NCI-H526 (cell line): ENCODE measurements around the gene ERAL1.
A peak's percentile ranks its signal among the peaks of the same experiment; 100 is the strongest.
"Not testable (repeated sequence)": the region's sequence is repeated elsewhere in the genome, so short reads cannot be mapped to it uniquely, and the experiment has no call there.

Experiments used
- DNase-seq, 2 experiments: peaks; one replicate each; lab custom pipeline; 2025; lab: John Stamatoyannopoulos, UW

ERAL1 gene

GRCh38 chr17:28879886-28880571 lies 25.2 kb downstream of the ERAL1 start:
- DNase-seq: no peak

- DNase-seq: no peak
These were observed 25.7 kb downstream of the ERAL1 start for GRCh38 chr17:28880572-28880945.

- DNase-seq: no peak
These were observed 26.8 kb downstream of the ERAL1 start for GRCh38 chr17:28881533-28882056.

- no peak for DNase-seq
These were observed 27.5 kb downstream of the ERAL1 start for GRCh38 chr17:28882154-28882895.

- DNase-seq: no peak
These were observed 29.3 kb downstream of the ERAL1 start for GRCh38 chr17:28883967-28884702.

- DNase-seq: no peak
These were observed 30.5 kb downstream of the ERAL1 start for GRCh38 chr17:28885363-28885762.

GRCh38 chr17:28885951-28886350 lies 31.1 kb downstream of the ERAL1 start:
- no peak for DNase-seq

GRCh38 chr17:28887871-28888471 lies 33.2 kb downstream of the ERAL1 start:
- DNase-seq: no peak

GRCh38 chr17:28888832-28889231 lies 34.0 kb downstream of the ERAL1 start:
- DNase-seq: peak in 1 of 2 experiments; percentile 22

GRCh38 chr17:28889996-28890395 lies 35.2 kb downstream of the ERAL1 start:
- DNase-seq: no peak

GRCh38 chr17:28891201-28891600 lies 36.4 kb downstream of the ERAL1 start:
- no peak for DNase-seq

- DNase-seq: no peak
These were observed 37.2 kb downstream of the ERAL1 start for GRCh38 chr17:28892024-28892423.

- DNase-seq: not testable (repeated sequence)
These were observed 38.7 kb downstream of the ERAL1 start for GRCh38 chr17:28893248-28894183.

- no peak for DNase-seq
These were observed 41.1 kb downstream of the ERAL1 start for GRCh38 chr17:28895794-28896447.

GRCh38 chr17:28896491-28896883 lies 41.7 kb downstream of the ERAL1 start:
- DNase-seq: no peak

GRCh38 chr17:28896884-28897768 lies 42.3 kb downstream of the ERAL1 start, which contains the start of gene FLOT2:
FLOT2 (minus strand) TSS chr17:28897733; CDS start chr17:28897574, 159 bp downstream.
- peak; percentile 71 to 90 for DNase-seq

GRCh38 chr17:28897769-28898526 lies 43.1 kb downstream of the ERAL1 start:
- DNase-seq: no peak

- DNase-seq: no peak
These were observed 43.7 kb downstream of the ERAL1 start for GRCh38 chr17:28898527-28898955.
